Measurements from ENCODE around the gene BTBD8. TPM values are rescaled to one million over a fixed set of nuclear protein-coding genes. Genes with fewer than 3 reads are reported as not detected.

The BTBD8 gene
- total RNA-seq, 2 experiments from 2014 or later, result 0.28 to 3.3 TPM

DNA sequence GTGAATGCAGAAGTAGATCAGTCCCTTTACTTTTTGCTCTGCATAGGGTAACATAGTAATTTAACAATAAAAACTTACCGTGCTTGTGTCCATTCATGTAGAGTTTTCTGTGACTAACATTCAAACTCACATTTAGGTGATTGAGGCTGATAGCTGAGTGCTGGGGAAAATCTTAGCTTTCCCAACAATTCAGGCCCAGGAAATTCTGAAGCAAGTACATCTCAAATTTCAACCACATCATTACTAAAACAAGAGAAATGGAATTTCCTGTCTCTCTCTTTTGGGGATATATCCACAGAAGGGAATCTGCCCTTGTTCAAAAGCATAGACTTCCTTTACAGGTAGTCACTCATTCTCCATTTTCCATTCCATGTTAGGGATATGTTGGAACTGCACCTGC, 104.5 kb downstream of the BTBD8 start:
- Histone ChIP-seq H3K4me1 (ENCODE audit: insufficient read depth, low read length, poor library complexity, severe bottlenecking) (no peaks in the 10 kb centered on the region), H3K79me2 (ENCODE audit: insufficient read depth, low read depth, low read length) (no peaks in the 10 kb centered on the region), H3K27ac (ENCODE audit: low read depth, low read length, poor library complexity, severe bottlenecking) (no peak overlapping the region), H2AFZ (ENCODE audit: low read length) (no peak overlapping the region), H3K4me3 (ENCODE audit: low read depth, low read length, poor library complexity, severe bottlenecking) (no peak overlapping the region), H3K36me3 (ENCODE audit: insufficient read depth, low read length) (no peaks in the 10 kb centered on the region), H3K4me2 (ENCODE audit: low read length) (no peak overlapping the region), H4K20me1 (ENCODE audit: insufficient read depth, low read length) (no peaks in the 10 kb centered on the region), H3K9me2 (ENCODE audit: insufficient read depth, low read length) (no peaks in the 10 kb centered on the region), H3K9me3 (ENCODE audit: low read length) (no peaks in the 10 kb centered on the region)
- BruUV-seq (replicated peaks), result no TSS peak
- intact Hi-C loops (cut with micrococcal nuclease; ENCODE audit: unreplicated experiment), result no loop called here
- TF ChIP-seq, protein P1, sequence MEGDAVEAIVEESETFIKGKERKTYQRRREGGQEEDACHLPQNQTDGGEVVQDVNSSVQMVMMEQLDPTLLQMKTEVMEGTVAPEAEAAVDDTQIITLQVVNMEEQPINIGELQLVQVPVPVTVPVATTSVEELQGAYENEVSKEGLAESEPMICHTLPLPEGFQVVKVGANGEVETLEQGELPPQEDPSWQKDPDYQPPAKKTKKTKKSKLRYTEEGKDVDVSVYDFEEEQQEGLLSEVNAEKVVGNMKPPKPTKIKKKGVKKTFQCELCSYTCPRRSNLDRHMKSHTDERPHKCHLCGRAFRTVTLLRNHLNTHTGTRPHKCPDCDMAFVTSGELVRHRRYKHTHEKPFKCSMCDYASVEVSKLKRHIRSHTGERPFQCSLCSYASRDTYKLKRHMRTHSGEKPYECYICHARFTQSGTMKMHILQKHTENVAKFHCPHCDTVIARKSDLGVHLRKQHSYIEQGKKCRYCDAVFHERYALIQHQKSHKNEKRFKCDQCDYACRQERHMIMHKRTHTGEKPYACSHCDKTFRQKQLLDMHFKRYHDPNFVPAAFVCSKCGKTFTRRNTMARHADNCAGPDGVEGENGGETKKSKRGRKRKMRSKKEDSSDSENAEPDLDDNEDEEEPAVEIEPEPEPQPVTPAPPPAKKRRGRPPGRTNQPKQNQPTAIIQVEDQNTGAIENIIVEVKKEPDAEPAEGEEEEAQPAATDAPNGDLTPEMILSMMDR (conservative IDR thresholded peaks at IDR 0.05; ENCODE audit: low read length), result no peak
- no peak for TF ChIP-seq EZH2phosphoT487 (IDR thresholded peaks at IDR 0.05; ENCODE audit: borderline replicate concordance, low read depth, low read length)
- DNase-seq (ENCODE audit: low spot score), result no peak
- CTCF ChIA-PET (ENCODE audit: unreplicated experiment), result no interaction called here
- POLR2A ChIA-PET, result interaction anchor here (0.5 kb wide), 1 partner anchor 13 kb away, joined by 3 read pairs; no protein-coding TSS in a partner anchor

DNA sequence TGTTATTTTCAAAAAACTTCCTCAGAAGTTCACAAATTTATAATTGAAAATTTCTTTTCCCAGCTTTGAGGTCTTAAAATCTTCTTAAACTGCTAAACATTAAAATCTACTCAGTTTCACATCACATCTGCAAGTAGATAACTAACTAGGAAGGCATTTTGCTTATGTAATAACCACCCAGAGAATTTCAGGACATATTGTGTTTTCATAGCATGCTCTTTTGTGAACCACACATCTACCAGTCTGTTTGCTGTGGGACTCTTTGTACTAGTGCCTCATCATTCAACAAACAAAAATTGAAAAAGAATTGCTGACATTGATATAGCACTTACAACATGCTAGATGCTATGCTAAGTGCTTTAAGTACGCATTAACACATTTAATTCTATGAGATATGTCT, 105.9 kb downstream of the BTBD8 start:
- H3K4me3 ChIP-seq (ENCODE audit: low read depth, low read length, poor library complexity, severe bottlenecking), result no peak overlapping the region
- H3K9me2 ChIP-seq (ENCODE audit: insufficient read depth, low read length), result no peaks in the 10 kb centered on the region
- DNase-seq (ENCODE audit: low spot score), result no peak
- ChIA-PET CTCF (ENCODE audit: unreplicated experiment) (no interaction called here), POLR2A (no interaction called here)
- TF ChIP-seq, protein P1 (conservative IDR thresholded peaks at IDR 0.05; ENCODE audit: low read length), result no peak
- TF ChIP-seq EZH2phosphoT487 (IDR thresholded peaks at IDR 0.05; ENCODE audit: borderline replicate concordance, low read depth, low read length), result no peak
- H3K4me2 ChIP-seq (ENCODE audit: low read length), result no peak overlapping the region
- no peaks in the 10 kb centered on the region for H3K79me2 ChIP-seq (ENCODE audit: insufficient read depth, low read depth, low read length)
- no TSS peak for BruUV-seq (replicated peaks)
- H3K36me3 ChIP-seq (ENCODE audit: insufficient read depth, low read length), result no peaks in the 10 kb centered on the region
- no peaks in the 10 kb centered on the region for H4K20me1 ChIP-seq (ENCODE audit: insufficient read depth, low read length)
- H2AFZ ChIP-seq (ENCODE audit: low read length), result no peak overlapping the region
- no peaks in the 10 kb centered on the region for H3K4me1 ChIP-seq (ENCODE audit: insufficient read depth, low read length, poor library complexity, severe bottlenecking)
- no peak overlapping the region for H3K27ac ChIP-seq (ENCODE audit: low read depth, low read length, poor library complexity, severe bottlenecking)
- no peaks in the 10 kb centered on the region for H3K9me3 ChIP-seq (ENCODE audit: low read length)
- intact Hi-C loops (cut with micrococcal nuclease; ENCODE audit: unreplicated experiment), result no loop called here

DNA sequence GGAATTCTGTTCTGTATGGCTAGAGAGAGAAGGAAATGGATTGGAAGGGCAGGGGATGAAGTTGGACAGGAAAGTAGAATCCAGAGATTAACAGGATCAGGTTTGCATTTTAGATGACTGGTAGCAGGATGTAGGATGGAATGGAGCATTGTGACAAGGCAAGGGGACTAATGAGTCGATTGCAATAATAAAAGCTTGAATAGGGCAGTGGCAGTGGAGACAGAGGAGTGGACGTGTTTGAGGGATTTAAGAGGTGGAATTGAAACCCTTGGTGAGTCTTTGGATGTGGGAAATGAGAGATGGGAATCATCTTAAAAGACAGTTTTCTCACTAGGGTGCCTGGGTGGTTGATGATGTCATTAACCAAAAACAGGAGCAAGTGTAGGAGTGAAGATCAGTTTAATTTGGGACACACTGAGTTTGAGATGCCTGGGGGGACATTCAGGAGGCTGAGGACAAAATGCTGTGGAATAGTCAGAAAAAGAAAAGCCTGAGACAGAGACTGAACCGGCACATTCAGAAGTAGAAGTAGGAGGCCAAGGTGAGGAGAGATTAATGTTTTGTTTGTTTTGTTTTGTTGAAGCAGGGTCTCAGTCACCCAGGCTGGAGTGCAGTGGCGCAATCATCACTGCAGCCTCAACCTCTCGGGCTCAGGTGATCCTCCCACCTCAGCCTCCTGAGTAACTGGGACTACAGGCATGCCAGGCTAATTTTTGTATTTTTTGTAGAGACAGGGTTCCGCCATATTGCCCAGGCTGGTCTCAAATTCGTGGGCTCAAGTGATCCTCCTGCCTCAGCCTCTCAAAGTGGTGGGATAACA, 108.5 kb downstream of the BTBD8 start:
- BruUV-seq (replicated peaks), result no TSS peak
- TF ChIP-seq EZH2phosphoT487 (IDR thresholded peaks at IDR 0.05; ENCODE audit: borderline replicate concordance, low read depth, low read length), result no peak
- TF ChIP-seq, protein P1 (conservative IDR thresholded peaks at IDR 0.05; ENCODE audit: low read length), result no peak
- Histone ChIP-seq H3K4me2 (ENCODE audit: low read length) (no peak overlapping the region), H3K4me1 (ENCODE audit: insufficient read depth, low read length, poor library complexity, severe bottlenecking) (no peaks in the 10 kb centered on the region), H3K9me3 (ENCODE audit: low read length) (no peaks in the 10 kb centered on the region), H3K36me3 (ENCODE audit: insufficient read depth, low read length) (no peaks in the 10 kb centered on the region), H3K9me2 (ENCODE audit: insufficient read depth, low read length) (no peaks in the 10 kb centered on the region), H3K27ac (ENCODE audit: low read depth, low read length, poor library complexity, severe bottlenecking) (no peak overlapping the region), H3K4me3 (ENCODE audit: low read depth, low read length, poor library complexity, severe bottlenecking) (no peak overlapping the region), H3K79me2 (ENCODE audit: insufficient read depth, low read depth, low read length) (no peaks in the 10 kb centered on the region), H4K20me1 (ENCODE audit: insufficient read depth, low read length) (no peaks in the 10 kb centered on the region), H2AFZ (ENCODE audit: low read length) (no peak overlapping the region)
- intact Hi-C loops (cut with micrococcal nuclease; ENCODE audit: unreplicated experiment), result no loop called here
- DNase-seq (ENCODE audit: low spot score), result no peak
- ChIA-PET CTCF (ENCODE audit: unreplicated experiment) (no interaction called here), POLR2A (interaction anchor here (0.9 kb wide), 2 partner anchors 14 to 17 kb away, joined by 4 read pairs; no protein-coding TSS in a partner anchor)

All from OCI-LY7 (cell line).